GM23338 (cell line): ENCODE data around the gene CDK17. TPM values are rescaled to one million over a fixed set of nuclear protein-coding genes. Genes with fewer than 3 reads are reported as not detected.
"Not testable (repeated sequence)": the region's sequence is repeated elsewhere in the genome, so short reads cannot be mapped to it uniquely, and the experiment has no call there.

ENCODE experiments used
- ATAC-seq: fragments of 200-7000 bp; cut with Tn5 transposase; 3 replicates; pipeline ENCODE4 v1.9.1; 2020
- DNase-seq: peaks from one replicate; pipeline ENCODE4 v3.0.0-alpha.2; 2015; ENCODE audit warnings: low spot score
- H2AFZ ChIP-seq: fragments of 200-600 bp; sonication (generic); 2 replicates; pipeline ENCODE4 v1.8.0; 2016; ENCODE audit warnings: antibody characterized with exemption, mild to moderate bottlenecking, moderate library complexity
- H3F3A ChIP-seq: fragments of 200-600 bp; sonication (generic); replicated peaks from 2 replicates; pipeline ENCODE4 v1.8.0; 2017; ENCODE audit warnings: antibody characterized with exemption, mixed run types, low read depth
- H3K27ac ChIP-seq: fragments of 200-600 bp; sonication (generic); 2 replicates; pipeline ENCODE4 v1.6.1; 2016; ENCODE audit warnings: low read depth
- H3K27me3 ChIP-seq: fragments of 200-600 bp; sonication (generic); 2 replicates; pipeline ENCODE4 v1.8.0; 2016; ENCODE audit warnings: mild to moderate bottlenecking, mixed run types, moderate library complexity; ENCODE audit not compliant: insufficient read depth
- H3K36me3 ChIP-seq: fragments of 200-600 bp; sonication (generic); 2 replicates; pipeline ENCODE4 v1.8.0; 2016; ENCODE audit warnings: mild to moderate bottlenecking; ENCODE audit not compliant: insufficient read depth
- H3K4me1 ChIP-seq: fragments of 200-600 bp; sonication (generic); 2 replicates; pipeline ENCODE4 v1.8.0; 2016; ENCODE audit warnings: mild to moderate bottlenecking, moderate library complexity; ENCODE audit not compliant: insufficient read depth
- H3K4me2 ChIP-seq: fragments of 200-600 bp; sonication (generic); 2 replicates; pipeline ENCODE4 v1.7.1; 2017; ENCODE audit warnings: mixed run types
- H3K4me3 ChIP-seq: fragments of 200-600 bp; sonication (generic); 2 replicates; pipeline ENCODE4 v1.6.1; 2016; ENCODE audit warnings: mixed run types
- H3K79me2 ChIP-seq: fragments of 200-600 bp; sonication (generic); replicated peaks from 2 replicates; pipeline ENCODE4 v1.8.0; 2017; ENCODE audit warnings: mild to moderate bottlenecking; ENCODE audit not compliant: insufficient read depth
- H3K9me2 ChIP-seq: fragments of 200-600 bp; sonication (generic); 2 replicates; pipeline ENCODE4 v1.8.0; 2017; ENCODE audit not compliant: insufficient read depth
- H4K20me1 ChIP-seq: fragments of 200-600 bp; sonication (generic); replicated peaks from 2 replicates; pipeline ENCODE4 v1.8.0; 2017; ENCODE audit warnings: mild to moderate bottlenecking; ENCODE audit not compliant: insufficient read depth
- H3K27ac Mint-ChIP-seq: 2 replicates; pipeline ENCODE4 v1.8.0; 2020; ENCODE audit warnings: inconsistent platforms, mild to moderate bottlenecking, moderate library complexity, mixed read lengths
- H3K27me3 Mint-ChIP-seq: 3 replicates; pipeline ENCODE4 v1.8.0; 2022; ENCODE audit warnings: low read depth, mild to moderate bottlenecking, moderate library complexity, mixed read lengths, inconsistent platforms; ENCODE audit not compliant: insufficient read depth, poor library complexity
- H3K36me3 Mint-ChIP-seq: 3 replicates; pipeline ENCODE4 v1.8.0; 2021; ENCODE audit warnings: low read depth, mild to moderate bottlenecking, inconsistent platforms, moderate library complexity, mixed read lengths
- H3K4me1 Mint-ChIP-seq: 3 replicates; pipeline ENCODE4 v1.8.0; 2020; ENCODE audit warnings: mild to moderate bottlenecking, inconsistent platforms, mixed read lengths
- H3K4me3 Mint-ChIP-seq: 3 replicates; pipeline ENCODE4 v1.8.0; 2021; ENCODE audit warnings: moderate library complexity, mild to moderate bottlenecking, inconsistent platforms, mixed read lengths
- H3K9me3 Mint-ChIP-seq: 3 replicates; pipeline ENCODE4 v1.8.0; 2020; ENCODE audit warnings: moderate library complexity, mild to moderate bottlenecking, inconsistent platforms, mixed read lengths
- EZH2 ChIP-seq: fragments of 200-600 bp; sonication (generic); IDR thresholded peaks from one replicate; pipeline ENCODE4 v1.8.0; 2017; ENCODE audit warnings: antibody characterized with exemption, mild to moderate bottlenecking, low read depth; ENCODE audit not compliant: unreplicated experiment
- EZH2phosphoT487 ChIP-seq: fragments of 200-600 bp; sonication (generic); IDR thresholded peaks from one replicate; pipeline ENCODE4 v1.8.1; 2018; ENCODE audit warnings: antibody characterized with exemption; ENCODE audit not compliant: unreplicated experiment
- JUNB ChIP-seq: IDR thresholded peaks from one replicate; pipeline ENCODE4 v1.6.1; 2016; ENCODE audit warnings: antibody characterized with exemption; ENCODE audit not compliant: unreplicated experiment
- NANOG ChIP-seq: IDR thresholded peaks from 2 replicates; pipeline ENCODE4 v1.6.1; 2016; ENCODE audit warnings: antibody characterized with exemption, borderline replicate concordance
- ZNF114 ChIP-seq: fragments of 250-450 bp; sonication (Bioruptor Pico); IDR thresholded peaks from 2 replicates; pipeline ENCODE4 v1.5.0; 2020; ENCODE audit warnings: mild to moderate bottlenecking, moderate library complexity
- ZNF331 ChIP-seq: fragments of 250-450 bp; sonication (Bioruptor Pico); IDR thresholded peaks from 2 replicates; pipeline ENCODE4 v1.5.0; 2020; ENCODE audit warnings: low read depth, mild to moderate bottlenecking, moderate library complexity
- polyA plus RNA-seq: library from polyadenylated mRNA; unstranded; fragments of >200 nt; fragmentation: Nextera tagmentation; extraction: Ambion mirVana; gene quantifications from 2 replicates; pipeline ENCODE4 v1.2.1, GENCODE V29; 2016
- total RNA-seq: library from RNA; depleted of rRNA; stranded (reverse); fragments of >200 nt; shearing (Covaris generic); gene quantifications from 2 replicates; pipeline ENCODE4 v1.2.3, GENCODE V29; 2014
- TF ChIP-seq, protein P1 (sequence below), 2 experiments: fragments of 200-600 bp in 1 of 2; sonication (generic) in 1 of 2; conservative IDR thresholded peaks; 2 replicates each; pipeline versions ENCODE4 v1.5.1 to v1.6.1; 2016 to 2017; ENCODE audit warnings: antibody characterized with exemption in 2 of 2, low read depth in 2 of 2, mild to moderate bottlenecking in 2 of 2, moderate library complexity in 1 of 2
- TF ChIP-seq, protein P2 (sequence below): fragments of 250-450 bp; sonication (Bioruptor Pico); IDR thresholded peaks from 2 replicates; pipeline ENCODE4 v1.5.0; 2020; ENCODE audit warnings: mild to moderate bottlenecking, moderate library complexity

The CDK17 gene
- total and polyA plus RNA-seq, 2 experiments from 2014 or later = 7.6 to 34.2 TPM

DNA sequence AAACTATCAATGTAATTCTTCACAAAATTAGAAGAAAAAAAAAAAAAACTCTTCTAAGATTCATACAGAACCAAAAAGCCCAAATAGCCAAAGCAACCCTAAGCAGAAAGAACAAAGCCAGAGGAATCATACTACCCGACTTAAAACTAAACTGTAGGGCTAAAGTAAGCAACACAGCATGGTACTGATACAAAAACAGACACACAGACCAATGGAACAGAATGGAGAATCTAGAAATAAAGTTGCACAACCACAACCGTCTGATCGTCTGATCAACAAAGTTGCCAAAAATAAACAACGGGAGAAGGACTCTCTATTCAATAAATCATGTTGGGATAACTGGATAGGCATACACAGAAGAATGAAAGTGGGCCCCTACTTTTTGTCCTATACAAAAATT lies 16.9 kb downstream of the CDK17 start:
- Mint-ChIP-seq H3K27me3 (no peaks in the 10 kb centered on the region), H3K9me3 (peaks cover 16% of the 10 kb centered on the region), H3K4me3 (no peak overlapping the region), H3K27ac (peak overlapping the region; percentile 26; the same call in 1 of the 2 replicates), H3K36me3 (peaks cover 10% of the 10 kb centered on the region; the same call in 2 of the 3 replicates), H3K4me1 (no peaks in the 10 kb centered on the region)
- Histone ChIP-seq H3K27ac (no peak overlapping the region), H4K20me1 (no peaks in the 10 kb centered on the region; the same call in 1 of the 2 replicates), H2AFZ (no peak overlapping the region), H3K4me3 (no peak overlapping the region), H3F3A (no peaks in the 10 kb centered on the region), H3K4me2 (no peak overlapping the region), H3K27me3 (no peaks in the 10 kb centered on the region), H3K9me2 (no peaks in the 10 kb centered on the region), H3K79me2 (peaks cover 96% of the 10 kb centered on the region), H3K36me3 (no peaks in the 10 kb centered on the region), H3K4me1 (no peaks in the 10 kb centered on the region)
- ATAC-seq (no peak), DNase-seq (no peak)
- TF ChIP-seq EZH2phosphoT487 (no peak), ZNF331 (no peak), ZNF114 (CRISPR knock-in tag) (no peak)
- TF ChIP-seq, protein P1, sequence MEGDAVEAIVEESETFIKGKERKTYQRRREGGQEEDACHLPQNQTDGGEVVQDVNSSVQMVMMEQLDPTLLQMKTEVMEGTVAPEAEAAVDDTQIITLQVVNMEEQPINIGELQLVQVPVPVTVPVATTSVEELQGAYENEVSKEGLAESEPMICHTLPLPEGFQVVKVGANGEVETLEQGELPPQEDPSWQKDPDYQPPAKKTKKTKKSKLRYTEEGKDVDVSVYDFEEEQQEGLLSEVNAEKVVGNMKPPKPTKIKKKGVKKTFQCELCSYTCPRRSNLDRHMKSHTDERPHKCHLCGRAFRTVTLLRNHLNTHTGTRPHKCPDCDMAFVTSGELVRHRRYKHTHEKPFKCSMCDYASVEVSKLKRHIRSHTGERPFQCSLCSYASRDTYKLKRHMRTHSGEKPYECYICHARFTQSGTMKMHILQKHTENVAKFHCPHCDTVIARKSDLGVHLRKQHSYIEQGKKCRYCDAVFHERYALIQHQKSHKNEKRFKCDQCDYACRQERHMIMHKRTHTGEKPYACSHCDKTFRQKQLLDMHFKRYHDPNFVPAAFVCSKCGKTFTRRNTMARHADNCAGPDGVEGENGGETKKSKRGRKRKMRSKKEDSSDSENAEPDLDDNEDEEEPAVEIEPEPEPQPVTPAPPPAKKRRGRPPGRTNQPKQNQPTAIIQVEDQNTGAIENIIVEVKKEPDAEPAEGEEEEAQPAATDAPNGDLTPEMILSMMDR (conservative IDR thresholded peaks at IDR 0.05; ENCODE audit: low read depth in 2 of 2) = no peak

DNA sequence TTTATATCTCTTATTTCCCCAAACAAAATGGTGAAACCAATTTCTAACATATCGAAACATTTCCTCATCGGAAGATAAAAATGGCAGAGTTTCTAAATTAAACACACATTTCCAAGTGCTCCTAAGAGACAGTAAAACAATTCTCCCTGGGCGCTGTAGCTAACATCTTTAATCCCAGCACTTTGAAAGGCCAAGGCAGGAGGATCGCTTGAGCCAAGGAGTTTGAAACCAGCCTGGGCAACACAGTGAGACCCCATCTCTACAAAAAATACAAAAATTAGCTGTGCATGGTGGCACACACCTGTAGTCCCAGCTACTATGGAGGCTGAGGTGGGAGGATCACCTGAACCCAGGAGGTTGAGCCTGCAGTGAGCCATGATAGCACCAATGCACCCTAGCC lies 20.5 kb downstream of the CDK17 start:
- H4K20me1 ChIP-seq, H3K4me3 ChIP-seq, ATAC-seq, H3K27me3 ChIP-seq, H3K27ac Mint-ChIP-seq, H3K4me1 ChIP-seq, H3K27me3 Mint-ChIP-seq, H3K27ac ChIP-seq, H3K4me1 Mint-ChIP-seq, H3K36me3 ChIP-seq, H3F3A ChIP-seq, DNase-seq, H3K9me2 ChIP-seq, H2AFZ ChIP-seq, H3K4me2 ChIP-seq, H3K4me3 Mint-ChIP-seq: not testable (repeated sequence)
- Mint-ChIP-seq H3K9me3 (peaks cover 21% of the 10 kb centered on the region), H3K36me3 (peaks cover 14% of the 10 kb centered on the region; the same call in 2 of the 3 replicates)
- H3K79me2 ChIP-seq = peaks cover 98% of the 10 kb centered on the region

DNA sequence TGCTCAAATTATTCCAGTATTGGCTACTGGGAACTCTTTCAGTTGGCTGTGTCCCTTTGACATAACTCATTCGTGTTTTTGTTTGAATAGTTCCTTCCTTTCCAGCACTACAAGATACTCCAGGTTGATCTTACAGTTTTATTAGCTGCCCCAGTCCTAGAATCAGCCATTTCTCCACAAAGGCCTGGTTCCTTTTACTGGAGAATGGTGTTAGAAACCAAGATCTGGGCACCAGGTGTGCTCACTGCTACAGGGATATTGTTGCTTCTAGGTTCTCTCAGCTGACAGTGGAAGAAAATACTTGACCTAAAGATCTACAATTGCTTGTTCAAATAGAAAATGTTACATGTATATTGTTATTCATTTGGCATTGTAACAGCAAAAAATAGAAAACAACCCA lies 21.9 kb downstream of the CDK17 start:
- H3K27ac ChIP-seq = no peak overlapping the region
- H3K4me1 ChIP-seq = no peaks in the 10 kb centered on the region
- no peaks in the 10 kb centered on the region for H3K9me2 ChIP-seq
- H3K27ac Mint-ChIP-seq = no peak overlapping the region
- DNase-seq (no peak), ATAC-seq (no peak)
- H4K20me1 ChIP-seq = no peaks in the 10 kb centered on the region; the same call in 1 of the 2 replicates
- no peak overlapping the region for H2AFZ ChIP-seq
- H3K36me3 ChIP-seq = no peaks in the 10 kb centered on the region
- no peak overlapping the region for H3K4me2 ChIP-seq
- H3K79me2 ChIP-seq = peaks cover 98% of the 10 kb centered on the region
- H3F3A ChIP-seq = no peaks in the 10 kb centered on the region
- peaks cover 1% of the 10 kb centered on the region for H3K27me3 Mint-ChIP-seq
- H3K4me1 Mint-ChIP-seq = peaks cover 3% of the 10 kb centered on the region; the same call in 1 of the 3 replicates
- H3K4me3 Mint-ChIP-seq = no peak overlapping the region
- H3K9me3 Mint-ChIP-seq = peaks cover 21% of the 10 kb centered on the region
- H3K36me3 Mint-ChIP-seq = peaks cover 14% of the 10 kb centered on the region; the same call in 2 of the 3 replicates
- H3K27me3 ChIP-seq = no peaks in the 10 kb centered on the region
- H3K4me3 ChIP-seq = no peak overlapping the region
- TF ChIP-seq, protein P2, sequence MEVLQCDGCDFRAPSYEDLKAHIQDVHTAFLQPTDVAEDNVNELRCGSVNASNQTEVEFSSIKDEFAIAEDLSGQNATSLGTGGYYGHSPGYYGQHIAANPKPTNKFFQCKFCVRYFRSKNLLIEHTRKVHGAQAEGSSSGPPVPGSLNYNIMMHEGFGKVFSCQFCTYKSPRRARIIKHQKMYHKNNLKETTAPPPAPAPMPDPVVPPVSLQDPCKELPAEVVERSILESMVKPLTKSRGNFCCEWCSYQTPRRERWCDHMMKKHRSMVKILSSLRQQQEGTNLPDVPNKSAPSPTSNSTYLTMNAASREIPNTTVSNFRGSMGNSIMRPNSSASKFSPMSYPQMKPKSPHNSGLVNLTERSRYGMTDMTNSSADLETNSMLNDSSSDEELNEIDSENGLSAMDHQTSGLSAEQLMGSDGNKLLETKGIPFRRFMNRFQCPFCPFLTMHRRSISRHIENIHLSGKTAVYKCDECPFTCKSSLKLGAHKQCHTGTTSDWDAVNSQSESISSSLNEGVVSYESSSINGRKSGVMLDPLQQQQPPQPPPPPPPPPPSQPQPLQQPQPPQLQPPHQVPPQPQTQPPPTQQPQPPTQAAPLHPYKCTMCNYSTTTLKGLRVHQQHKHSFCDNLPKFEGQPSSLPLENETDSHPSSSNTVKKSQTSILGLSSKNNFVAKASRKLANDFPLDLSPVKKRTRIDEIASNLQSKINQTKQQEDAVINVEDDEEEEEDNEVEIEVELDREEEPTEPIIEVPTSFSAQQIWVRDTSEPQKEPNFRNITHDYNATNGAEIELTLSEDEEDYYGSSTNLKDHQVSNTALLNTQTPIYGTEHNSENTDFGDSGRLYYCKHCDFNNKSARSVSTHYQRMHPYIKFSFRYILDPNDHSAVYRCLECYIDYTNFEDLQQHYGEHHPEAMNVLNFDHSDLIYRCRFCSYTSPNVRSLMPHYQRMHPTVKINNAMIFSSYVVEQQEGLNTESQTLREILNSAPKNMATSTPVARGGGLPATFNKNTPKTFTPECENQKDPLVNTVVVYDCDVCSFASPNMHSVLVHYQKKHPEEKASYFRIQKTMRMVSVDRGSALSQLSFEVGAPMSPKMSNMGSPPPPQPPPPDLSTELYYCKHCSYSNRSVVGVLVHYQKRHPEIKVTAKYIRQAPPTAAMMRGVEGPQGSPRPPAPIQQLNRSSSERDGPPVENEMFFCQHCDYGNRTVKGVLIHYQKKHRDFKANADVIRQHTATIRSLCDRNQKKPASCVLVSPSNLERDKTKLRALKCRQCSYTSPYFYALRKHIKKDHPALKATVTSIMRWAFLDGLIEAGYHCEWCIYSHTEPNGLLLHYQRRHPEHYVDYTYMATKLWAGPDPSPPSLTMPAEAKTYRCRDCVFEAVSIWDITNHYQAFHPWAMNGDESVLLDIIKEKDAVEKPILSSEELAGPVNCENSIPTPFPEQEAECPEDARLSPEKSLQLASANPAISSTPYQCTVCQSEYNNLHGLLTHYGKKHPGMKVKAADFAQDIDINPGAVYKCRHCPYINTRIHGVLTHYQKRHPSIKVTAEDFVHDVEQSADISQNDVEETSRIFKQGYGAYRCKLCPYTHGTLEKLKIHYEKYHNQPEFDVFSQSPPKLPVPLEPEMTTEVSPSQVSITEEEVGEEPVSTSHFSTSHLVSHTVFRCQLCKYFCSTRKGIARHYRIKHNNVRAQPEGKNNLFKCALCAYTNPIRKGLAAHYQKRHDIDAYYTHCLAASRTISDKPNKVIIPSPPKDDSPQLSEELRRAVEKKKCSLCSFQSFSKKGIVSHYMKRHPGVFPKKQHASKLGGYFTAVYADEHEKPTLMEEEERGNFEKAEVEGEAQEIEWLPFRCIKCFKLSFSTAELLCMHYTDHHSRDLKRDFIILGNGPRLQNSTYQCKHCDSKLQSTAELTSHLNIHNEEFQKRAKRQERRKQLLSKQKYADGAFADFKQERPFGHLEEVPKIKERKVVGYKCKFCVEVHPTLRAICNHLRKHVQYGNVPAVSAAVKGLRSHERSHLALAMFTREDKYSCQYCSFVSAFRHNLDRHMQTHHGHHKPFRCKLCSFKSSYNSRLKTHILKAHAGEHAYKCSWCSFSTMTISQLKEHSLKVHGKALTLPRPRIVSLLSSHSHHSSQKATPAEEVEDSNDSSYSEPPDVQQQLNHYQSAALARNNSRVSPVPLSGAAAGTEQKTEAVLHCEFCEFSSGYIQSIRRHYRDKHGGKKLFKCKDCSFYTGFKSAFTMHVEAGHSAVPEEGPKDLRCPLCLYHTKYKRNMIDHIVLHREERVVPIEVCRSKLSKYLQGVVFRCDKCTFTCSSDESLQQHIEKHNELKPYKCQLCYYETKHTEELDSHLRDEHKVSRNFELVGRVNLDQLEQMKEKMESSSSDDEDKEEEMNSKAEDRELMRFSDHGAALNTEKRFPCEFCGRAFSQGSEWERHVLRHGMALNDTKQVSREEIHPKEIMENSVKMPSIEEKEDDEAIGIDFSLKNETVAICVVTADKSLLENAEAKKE = no peak
- TF ChIP-seq EZH2 = no peak
- no peak for TF ChIP-seq JUNB
- TF ChIP-seq ZNF114 (CRISPR knock-in tag) = no peak
- TF ChIP-seq NANOG = no peak
